Mucosa of descending colon (tissue), 3 donors: ENCODE measurements around the gene RERG. TPM values are rescaled to one million over a fixed set of nuclear protein-coding genes. Genes with fewer than 3 reads are reported as not detected.

Experiments used
- ATAC-seq: fragments of 200-7000 bp; cut with Tn5 transposase; one replicate; pipeline ENCODE4 v1.9.1; 2020; ENCODE audit warnings: mild to moderate bottlenecking, moderate library complexity
- DNase-seq, 3 donors: peaks; one replicate each; pipeline ENCODE4 v3.0.0-alpha.2; 2020
- H3K36me3 ChIP-seq: fragments of 200-600 bp; one replicate; pipeline ENCODE4 v1.8.0; 2021; ENCODE audit warnings: low read depth, mild to moderate bottlenecking
- H3K4me1 ChIP-seq: fragments of 200-600 bp; one replicate; pipeline ENCODE4 v1.8.0; 2021; ENCODE audit warnings: low read depth, mild to moderate bottlenecking
- H3K4me3 ChIP-seq: fragments of 200-600 bp; one replicate; pipeline ENCODE4 v1.8.0; 2021; ENCODE audit warnings: mild to moderate bottlenecking
- H3K9me3 ChIP-seq: fragments of 200-600 bp; one replicate; pipeline ENCODE4 v1.8.0; 2021; ENCODE audit warnings: mild to moderate bottlenecking
- CTCF ChIP-seq: fragments of 200-600 bp; IDR thresholded peaks from one replicate; pipeline ENCODE4 v1.8.0; 2022; ENCODE audit warnings: antibody characterized with exemption, mild to moderate bottlenecking
- intact Hi-C, 2 donors: fragments of 100-400 bp; cut with DNase I in 1 of 2; cut with micrococcal nuclease in 1 of 2; formaldehyde crosslinking; loops; one replicate each; pipeline versions ENCODE4 v1.11.0 to v1.11.1; 2022; cut with DNase I, micrococcal nuclease
- total RNA-seq, 3 donors: library from RNA; stranded (reverse); fragmentation: NEBNext Ultra II Directional in 2 of 3; extraction: Animal tissue kit (Norgen Biotek cat#: 25700) in 2 of 3; gene quantifications; one replicate each; pipeline versions ENCODE4 v1.2.1 to v1.2.4, GENCODE V29; 2021 to 2023
- donor health status: DM: no; HTN: no; CAD: no; lungs with moderate emphysema.
- donor health status: DM: no; HTN: no; CAD: no.
- donor health status: DM: no; HTN: yes; CAD: no.

RERG gene
- total RNA-seq, 3 donors from 2014 or later, result 1.4 to 31.6 (median 5.2) TPM

- DNase-seq, result no peak
- intact Hi-C loops, result no loop called here
- no peaks in the 10 kb centered on the region for H3K4me1 ChIP-seq
- no peak overlapping the region for H3K4me3 ChIP-seq
- H3K36me3 ChIP-seq, result no peaks in the 10 kb centered on the region
- TF ChIP-seq CTCF, result no peak
- no peaks in the 10 kb centered on the region for H3K9me3 ChIP-seq
- ATAC-seq, result no peak
These were observed 36.7 kb downstream of the RERG start for GRCh38 chr12:15184484-15184883.

- no peak for ATAC-seq
- intact Hi-C loops, result no loop called here
- H3K4me3 ChIP-seq, result no peak overlapping the region
- no peak for TF ChIP-seq CTCF
- H3K9me3 ChIP-seq, result no peaks in the 10 kb centered on the region
- no peak for DNase-seq
- no peaks in the 10 kb centered on the region for H3K36me3 ChIP-seq
- no peaks in the 10 kb centered on the region for H3K4me1 ChIP-seq
These were observed 37.4 kb downstream of the RERG start for GRCh38 chr12:15183821-15184220.

GRCh38 chr12:15181017-15181683 lies 40.1 kb downstream of the RERG start:
- Histone ChIP-seq H3K36me3 (no peaks in the 10 kb centered on the region), H3K4me1 (no peaks in the 10 kb centered on the region), H3K4me3 (no peak overlapping the region), H3K9me3 (no peaks in the 10 kb centered on the region)
- no peak for DNase-seq
- TF ChIP-seq CTCF, result no peak
- intact Hi-C loops, result no loop called here
- ATAC-seq, result peak; percentile 34

- H3K4me1 ChIP-seq, result no peaks in the 10 kb centered on the region
- no peak overlapping the region for H3K4me3 ChIP-seq
- no peaks in the 10 kb centered on the region for H3K36me3 ChIP-seq
- ATAC-seq, result no peak
- no peaks in the 10 kb centered on the region for H3K9me3 ChIP-seq
- no peak for DNase-seq
- intact Hi-C loops, result no loop called here
- no peak for TF ChIP-seq CTCF
These were observed 40.9 kb downstream of the RERG start for GRCh38 chr12:15180325-15180724.

GRCh38 chr12:15179672-15180071 lies 41.5 kb downstream of the RERG start:
- no peak overlapping the region for H3K4me3 ChIP-seq
- TF ChIP-seq CTCF, result no peak
- no peak for DNase-seq
- intact Hi-C loops, result no loop called here
- no peaks in the 10 kb centered on the region for H3K36me3 ChIP-seq
- H3K4me1 ChIP-seq, result no peaks in the 10 kb centered on the region
- ATAC-seq, result no peak
- H3K9me3 ChIP-seq, result no peaks in the 10 kb centered on the region

- Histone ChIP-seq H3K9me3 (no peaks in the 10 kb centered on the region), H3K4me1 (no peaks in the 10 kb centered on the region), H3K4me3 (no peak overlapping the region), H3K36me3 (no peaks in the 10 kb centered on the region)
- intact Hi-C loops, result no loop called here
- ATAC-seq, result no peak
- no peak for TF ChIP-seq CTCF
- no peak for DNase-seq
These were observed 48.1 kb downstream of the RERG start for GRCh38 chr12:15173142-15173541.
